NOMO-1 treated with DMSO at 0.1 percent for 48 hours (cell line): Measurements from ENCODE around the gene AHI1.
"Not testable (repeated sequence)": the region's sequence is repeated elsewhere in the genome, so short reads cannot be mapped to it uniquely, and the experiment has no call there.

Experiments used
- DNase-seq: peaks from one replicate; lab custom pipeline; 2025; ENCODE audit not compliant: unreplicated experiment; lab: John Stamatoyannopoulos, UW

Gene AHI1

DNA sequence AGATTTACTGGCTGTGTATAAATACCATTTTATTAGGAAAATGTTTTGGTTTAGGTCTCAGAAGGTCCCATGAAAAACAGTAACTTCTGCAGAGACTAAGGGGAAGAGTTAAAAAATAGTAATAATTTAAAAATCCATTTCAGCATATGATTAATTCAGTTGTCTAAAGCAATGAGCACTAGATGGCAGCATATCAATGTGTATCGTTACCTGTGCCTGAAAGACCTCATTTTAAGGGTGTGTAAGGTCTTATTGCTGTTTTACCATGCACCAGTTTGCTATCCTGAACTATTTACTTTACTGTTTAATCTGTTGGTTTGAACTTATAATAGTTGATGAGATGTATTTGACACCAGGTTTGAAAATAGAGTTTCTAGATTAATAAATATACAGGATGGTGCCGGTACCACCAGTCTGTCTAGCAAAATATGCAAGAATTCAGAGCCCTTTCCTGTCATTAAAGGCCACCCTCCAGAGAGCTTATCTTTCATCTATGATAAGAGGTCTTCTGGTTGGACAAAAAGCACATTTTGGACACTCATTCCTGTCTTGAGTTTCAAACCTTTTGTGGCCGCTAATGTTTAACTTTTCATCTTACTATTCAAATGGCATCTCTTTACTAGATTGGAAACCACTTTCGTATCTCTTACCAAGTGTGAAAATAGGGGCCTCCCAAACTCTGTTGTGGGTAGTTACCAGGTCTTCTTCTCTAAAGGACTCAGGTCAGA lies 8.9 kb upstream of the AHI1 start:
- peak; percentile 52 for DNase-seq

GRCh38 chr6:135505648-135506047 lies 8.1 kb upstream of the AHI1 start:
- DNase-seq = no peak

GRCh38 chr6:135505222-135505621 lies 7.7 kb upstream of the AHI1 start:
- no peak for DNase-seq

DNA sequence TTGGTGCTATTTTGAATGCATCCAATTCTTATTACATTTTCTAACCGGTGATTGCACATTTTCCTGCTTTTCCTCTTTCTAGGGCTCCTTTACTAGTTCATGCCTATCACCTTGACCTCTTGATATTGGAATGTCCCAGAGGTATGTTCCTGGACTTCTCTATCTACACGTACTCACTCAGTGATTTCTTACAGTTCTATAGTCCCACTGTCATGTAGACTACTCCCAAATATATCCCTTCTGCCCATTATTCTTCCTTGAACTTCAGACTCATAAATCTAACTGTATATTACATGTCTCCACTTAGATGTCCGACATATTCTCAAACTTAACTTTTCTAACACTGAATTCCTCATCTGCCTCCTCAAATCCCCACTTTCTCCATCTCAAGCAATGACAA lies 7.2 kb upstream of the AHI1 start:
- DNase-seq = no peak

DNA sequence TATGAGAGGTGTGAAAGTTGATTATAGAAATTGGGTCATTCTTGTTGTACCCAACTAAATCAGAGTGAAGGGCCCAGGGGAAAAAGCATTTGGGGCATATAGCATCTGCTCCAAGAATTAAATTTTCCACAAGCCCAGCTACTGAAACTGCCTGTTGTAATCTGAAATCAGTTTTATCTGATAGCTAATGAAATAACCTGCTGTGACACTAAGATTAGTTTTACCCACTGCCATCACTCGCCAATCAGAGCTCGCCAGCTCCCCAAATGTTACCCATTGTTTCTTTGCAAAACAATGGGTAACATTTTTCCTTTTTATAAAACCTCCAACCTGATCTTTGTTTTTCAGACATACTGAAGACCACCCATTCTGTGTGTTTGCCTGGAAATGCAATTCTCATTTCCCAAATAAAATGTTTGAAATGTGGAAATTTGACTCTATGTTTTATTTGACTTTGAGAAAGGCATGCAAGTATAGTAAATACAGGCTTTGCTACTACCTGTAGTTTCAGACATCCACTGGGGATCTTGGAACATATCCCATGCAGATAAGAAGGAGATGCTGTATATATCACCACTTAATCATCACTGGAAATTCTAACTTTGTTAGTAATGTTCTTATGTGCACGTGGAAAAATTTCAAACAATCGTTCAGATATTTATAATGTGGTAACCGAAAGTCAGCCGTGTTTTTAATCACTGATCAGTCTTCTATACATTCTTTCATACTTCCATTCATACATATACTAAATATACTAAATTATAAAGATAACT lies 6.3 kb upstream of the AHI1 start:
- DNase-seq = no peak

- DNase-seq = no peak
Measured at GRCh38 chr6:135499441-135500340, 2.2 kb upstream of the AHI1 start.

DNA sequence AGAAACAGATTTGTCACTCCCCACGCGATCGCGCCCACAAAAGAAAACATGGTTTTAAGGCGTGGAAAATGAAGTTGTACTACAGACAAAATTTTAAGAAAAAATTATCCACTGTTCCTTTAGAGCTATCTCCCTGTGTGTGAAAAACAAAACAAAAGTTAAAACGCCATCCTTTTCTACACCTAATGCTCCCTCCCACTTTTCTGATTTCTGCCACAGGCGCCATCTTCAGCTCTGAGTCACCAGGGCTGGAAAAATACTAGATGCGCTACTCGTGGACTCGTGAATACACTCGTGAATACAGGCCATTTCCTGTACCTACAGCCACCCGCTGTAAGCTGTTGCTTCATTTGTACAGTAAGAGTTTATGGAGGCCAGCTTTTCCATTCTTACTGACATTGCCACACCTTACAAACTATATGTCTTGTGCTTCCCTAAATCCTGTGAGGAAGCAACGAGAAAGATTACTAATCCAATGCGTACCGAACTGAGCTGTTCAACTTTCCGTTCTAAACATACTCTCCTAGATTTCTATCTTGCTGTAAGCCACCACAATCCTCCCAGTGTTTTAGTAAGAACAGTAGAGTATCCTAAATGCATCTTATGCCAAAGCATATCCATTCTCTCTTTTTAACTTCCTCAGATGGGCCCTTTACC lies 773 bp upstream of the AHI1 start:
- peak; percentile 83 for DNase-seq

DNA sequence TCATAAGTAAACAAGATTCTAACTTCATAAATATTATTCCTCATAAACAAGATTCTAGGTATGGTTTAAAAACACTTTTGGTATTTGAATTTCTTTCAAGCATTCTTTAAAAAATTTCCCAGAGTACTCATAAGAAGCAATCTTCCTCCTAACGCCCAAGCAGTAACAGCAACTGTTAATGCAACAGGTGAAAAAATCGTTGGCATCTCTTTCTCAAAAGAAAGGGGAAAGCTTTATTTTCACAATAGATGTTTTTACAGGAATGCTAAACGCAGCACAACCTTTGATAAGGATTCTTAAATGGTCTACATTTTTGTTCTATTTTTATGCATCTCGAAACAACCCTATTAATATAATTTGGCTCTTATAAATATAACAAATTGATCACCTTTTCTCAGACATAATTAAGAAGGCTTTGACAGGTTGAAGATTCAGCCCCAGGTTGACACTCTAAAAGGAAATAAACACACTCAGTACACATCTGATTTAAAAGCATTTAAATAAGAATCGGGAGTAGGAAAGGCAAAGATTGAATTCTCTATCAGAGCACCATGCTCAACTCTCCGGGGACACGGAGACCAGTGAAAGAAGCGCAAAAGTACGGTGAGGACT lies 634 bp downstream of the AHI1 start:
- DNase-seq = no peak

GRCh38 chr6:135493218-135493961 lies 4.2 kb downstream of the AHI1 start:
- DNase-seq = no peak

DNA sequence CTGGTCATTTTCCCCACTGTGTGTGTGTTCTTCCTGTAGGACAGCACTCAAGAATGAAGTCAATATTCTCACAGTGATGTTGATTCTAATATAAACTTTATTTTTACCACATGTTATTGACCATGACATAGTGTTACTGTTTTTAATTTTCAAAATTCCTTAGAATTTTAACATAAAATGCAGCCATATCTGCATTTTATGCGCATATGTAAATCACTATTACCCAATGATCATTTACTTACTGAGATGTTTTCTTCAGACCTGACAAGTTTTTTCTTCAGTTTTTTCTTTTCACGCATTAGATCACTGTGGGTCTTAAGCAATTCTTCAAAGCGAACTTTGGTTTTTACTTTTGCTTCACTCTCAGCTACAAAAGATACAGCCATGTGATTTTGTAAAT lies 7.2 kb downstream of the AHI1 start:
- DNase-seq = no peak

DNA sequence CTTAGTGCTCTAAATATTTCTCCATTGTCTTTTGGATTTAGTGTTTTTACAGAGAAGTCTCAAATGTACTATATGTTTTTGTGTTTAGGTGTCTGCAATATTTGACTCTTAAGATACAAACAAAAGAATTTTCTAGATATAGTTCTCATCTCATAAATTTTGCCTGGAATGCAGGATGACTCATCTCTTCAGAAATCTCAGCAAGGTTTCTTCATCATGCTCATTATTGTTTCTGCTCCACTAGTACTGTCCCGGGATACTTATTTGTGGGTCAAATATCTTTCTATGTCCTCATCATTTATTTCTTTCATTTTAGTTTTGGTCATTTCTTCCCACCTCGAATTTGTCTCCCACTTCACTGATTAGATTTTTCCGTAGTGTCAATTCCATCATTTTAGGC lies 9.5 kb downstream of the AHI1 start:
- no peak for DNase-seq

DNA sequence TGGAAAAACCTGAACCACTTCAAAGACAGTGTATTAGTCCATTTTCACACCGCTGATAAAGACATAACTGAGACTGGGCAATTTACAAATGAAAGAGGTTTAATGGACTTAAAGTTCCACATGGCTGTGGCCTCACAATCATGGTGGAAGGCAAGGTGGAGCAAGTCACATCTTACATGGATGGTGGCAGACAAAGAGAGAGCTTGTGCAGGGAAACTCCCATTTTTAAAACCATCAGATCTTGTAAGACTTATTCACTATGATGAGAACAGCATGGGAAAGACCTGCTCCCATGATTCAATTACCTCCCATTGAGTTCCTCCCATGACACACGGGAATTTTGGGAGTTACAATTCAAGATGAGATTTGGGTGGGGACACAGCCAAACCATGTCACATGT lies 13.6 kb downstream of the AHI1 start:
- DNase-seq = not testable (repeated sequence)

DNA sequence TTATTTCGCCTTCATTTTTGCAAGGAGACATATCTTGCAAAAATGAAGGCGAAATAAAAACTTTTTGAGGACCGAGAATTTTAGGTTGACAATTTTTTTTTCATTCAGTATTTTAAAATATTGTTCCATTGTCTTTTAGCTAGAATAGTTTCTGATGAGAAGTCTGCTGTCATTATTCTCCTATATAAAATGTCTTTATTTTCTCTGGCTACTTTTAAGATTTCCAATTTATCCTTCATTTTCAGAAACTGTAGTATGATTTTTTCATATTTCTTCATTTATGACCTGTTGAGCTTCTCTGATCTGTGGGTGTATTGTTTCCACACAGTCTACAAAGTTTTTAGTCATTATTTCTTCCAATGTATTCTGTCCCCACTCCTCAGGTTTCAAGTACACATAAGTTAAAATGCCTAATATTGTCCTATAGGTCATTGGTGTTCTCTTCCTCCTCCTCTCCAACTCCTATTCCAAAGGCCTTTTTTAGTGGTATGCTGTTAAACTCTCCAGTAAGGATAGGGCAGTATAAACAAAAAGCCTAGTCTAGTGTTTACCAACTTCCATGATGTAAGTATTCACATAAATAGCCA lies 15.7 kb downstream of the AHI1 start:
- DNase-seq = peak; percentile 50

DNA sequence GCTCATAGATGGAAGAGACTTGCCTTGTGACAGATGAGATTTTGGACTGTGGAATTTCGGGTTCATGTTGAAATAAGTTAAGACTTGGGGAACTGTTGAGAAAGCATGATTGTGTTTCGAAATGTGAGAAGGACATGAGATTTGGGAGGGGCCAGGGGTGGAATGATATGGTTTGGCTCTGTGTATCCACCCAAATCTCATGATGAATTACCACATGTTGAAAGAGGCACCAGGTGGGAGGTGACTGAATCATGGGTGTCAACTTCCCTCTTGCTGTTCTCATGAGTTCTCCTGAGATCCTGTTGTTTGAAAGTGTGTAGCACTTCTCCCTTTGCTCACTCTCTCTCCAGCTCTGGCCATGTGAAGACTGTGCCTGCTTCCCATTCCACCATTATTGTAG lies 17.9 kb downstream of the AHI1 start:
- DNase-seq = no peak

- no peak for DNase-seq
Measured at GRCh38 chr6:135478626-135479025, 18.9 kb downstream of the AHI1 start.

DNA sequence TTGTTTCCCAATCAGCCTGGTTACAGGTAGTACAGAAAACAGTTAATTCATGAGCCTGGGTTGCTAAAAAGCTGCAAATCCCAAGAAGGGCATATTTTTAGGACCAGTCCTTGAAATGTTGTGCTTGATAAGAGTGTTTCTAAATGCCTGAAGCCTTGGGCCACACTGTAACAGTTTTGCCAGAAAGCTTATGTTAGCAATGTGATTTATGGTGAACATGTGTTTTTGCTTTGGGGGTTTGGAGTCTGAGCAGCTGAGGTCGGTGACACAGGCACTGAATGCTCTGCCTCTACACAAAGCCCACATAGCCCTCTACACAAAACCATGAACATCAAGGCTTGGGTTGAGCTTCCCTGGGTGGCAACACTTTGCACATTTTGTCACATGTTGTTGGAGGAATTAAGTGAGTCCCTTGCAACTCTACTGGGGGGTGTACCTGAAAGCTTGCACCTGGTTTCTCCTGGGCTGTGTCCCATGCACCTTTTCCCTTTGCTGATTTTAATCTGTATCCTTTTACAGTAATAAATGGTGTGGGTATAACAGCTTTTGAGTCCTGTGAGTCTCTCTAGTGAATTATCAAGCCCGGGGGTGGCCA lies 22.2 kb downstream of the AHI1 start:
- no peak for DNase-seq

GRCh38 chr6:135474362-135474761 lies 23.2 kb downstream of the AHI1 start:
- DNase-seq = no peak

DNA sequence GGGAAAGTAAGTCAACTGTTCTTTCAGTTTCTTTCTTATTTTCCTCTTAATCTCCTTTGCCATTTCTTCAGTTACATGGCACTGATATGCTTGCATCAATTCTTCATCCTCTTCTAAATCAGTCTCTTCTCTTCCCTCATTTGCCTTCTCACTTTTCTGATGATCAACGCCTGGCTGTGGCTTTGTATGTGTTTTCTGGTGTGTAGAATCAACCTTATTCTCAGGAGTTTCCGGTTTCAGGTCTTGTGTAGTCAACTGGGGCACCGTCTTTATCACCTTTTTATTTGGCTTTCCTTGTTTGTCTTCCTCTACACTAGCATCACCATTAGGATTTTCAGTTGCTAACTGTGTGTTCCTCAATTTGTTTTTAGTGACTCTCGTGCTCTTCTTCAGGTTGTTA lies 31.6 kb downstream of the AHI1 start:
- no peak for DNase-seq

DNA sequence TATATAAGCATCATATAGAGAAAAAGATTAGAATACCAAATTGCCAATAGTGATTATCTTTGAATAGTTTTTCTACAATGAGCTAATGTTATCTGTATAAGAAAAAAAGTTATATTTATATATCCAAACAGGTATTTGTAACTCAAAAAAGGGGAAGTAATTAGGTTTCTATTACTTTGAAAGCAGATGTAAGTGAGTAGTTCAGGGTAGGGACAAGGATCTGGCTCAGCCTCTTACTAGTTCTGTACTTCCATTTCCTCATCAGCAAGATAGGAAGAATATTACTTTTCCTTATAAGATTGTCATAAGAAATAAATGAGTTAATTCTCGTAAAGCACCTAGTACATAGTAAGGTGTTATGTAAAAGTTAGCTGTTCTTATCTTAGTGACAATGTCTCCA lies 32.2 kb downstream of the AHI1 start:
- DNase-seq = peak; percentile 34
